Measurements from ENCODE around the gene PLXNA4.

DNA sequence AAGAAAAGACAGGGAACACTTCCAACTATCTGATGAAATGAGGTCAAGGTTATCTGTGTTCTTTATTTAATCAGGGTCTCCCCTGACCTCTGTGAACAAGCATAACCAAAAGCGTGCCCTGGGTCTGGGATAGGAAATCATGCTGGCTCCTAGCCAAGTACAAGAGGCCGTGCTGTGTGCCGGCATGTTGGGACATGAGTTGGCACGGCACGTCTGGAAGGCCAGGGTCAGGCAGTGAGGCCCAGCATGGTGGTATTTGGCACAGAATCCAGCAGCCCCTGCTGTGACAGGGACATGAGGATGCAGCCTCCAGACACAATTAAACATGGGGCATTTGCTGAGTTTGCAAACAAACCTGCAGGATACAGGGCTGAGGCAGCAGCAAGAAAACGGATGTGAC is 320.4 kb downstream of the PLXNA4 start:
- TF ChIP-seq FUS (optimal IDR thresholded peaks at IDR 0.05; ENCODE audit: low read depth, low read length) (no peak), THRAP3 (IDR thresholded peaks at IDR 0.05; ENCODE audit: borderline replicate concordance) (no peak), NFRKB (IDR thresholded peaks at IDR 0.05; ENCODE audit: low read depth) (no peak), EP300 (IDR thresholded peaks at IDR 0.05; ENCODE audit: low read length) (no peak), MAFK (IDR thresholded peaks at IDR 0.05; ENCODE audit: low read length) (no peak), ZBTB7A (IDR thresholded peaks at IDR 0.05; ENCODE audit: borderline replicate concordance, control insufficient read depth, low read depth, low read length) (no peak), SNRNP70 (optimal IDR thresholded peaks at IDR 0.05; ENCODE audit: low read depth, low read length) (no peak), RBFOX2 (IDR thresholded peaks at IDR 0.05; ENCODE audit: low read depth, low read length) (no peak)
- TF ChIP-seq, protein P1, sequence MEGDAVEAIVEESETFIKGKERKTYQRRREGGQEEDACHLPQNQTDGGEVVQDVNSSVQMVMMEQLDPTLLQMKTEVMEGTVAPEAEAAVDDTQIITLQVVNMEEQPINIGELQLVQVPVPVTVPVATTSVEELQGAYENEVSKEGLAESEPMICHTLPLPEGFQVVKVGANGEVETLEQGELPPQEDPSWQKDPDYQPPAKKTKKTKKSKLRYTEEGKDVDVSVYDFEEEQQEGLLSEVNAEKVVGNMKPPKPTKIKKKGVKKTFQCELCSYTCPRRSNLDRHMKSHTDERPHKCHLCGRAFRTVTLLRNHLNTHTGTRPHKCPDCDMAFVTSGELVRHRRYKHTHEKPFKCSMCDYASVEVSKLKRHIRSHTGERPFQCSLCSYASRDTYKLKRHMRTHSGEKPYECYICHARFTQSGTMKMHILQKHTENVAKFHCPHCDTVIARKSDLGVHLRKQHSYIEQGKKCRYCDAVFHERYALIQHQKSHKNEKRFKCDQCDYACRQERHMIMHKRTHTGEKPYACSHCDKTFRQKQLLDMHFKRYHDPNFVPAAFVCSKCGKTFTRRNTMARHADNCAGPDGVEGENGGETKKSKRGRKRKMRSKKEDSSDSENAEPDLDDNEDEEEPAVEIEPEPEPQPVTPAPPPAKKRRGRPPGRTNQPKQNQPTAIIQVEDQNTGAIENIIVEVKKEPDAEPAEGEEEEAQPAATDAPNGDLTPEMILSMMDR (IDR thresholded peaks at IDR 0.05 in 2 of 3, conservative IDR thresholded peaks at IDR 0.05 in 1 of 3; ENCODE audit: insufficient read depth in 2 of 3, low read depth in 1 of 3, low read length in 3 of 3), result no peak
- TF ChIP-seq, protein P2, sequence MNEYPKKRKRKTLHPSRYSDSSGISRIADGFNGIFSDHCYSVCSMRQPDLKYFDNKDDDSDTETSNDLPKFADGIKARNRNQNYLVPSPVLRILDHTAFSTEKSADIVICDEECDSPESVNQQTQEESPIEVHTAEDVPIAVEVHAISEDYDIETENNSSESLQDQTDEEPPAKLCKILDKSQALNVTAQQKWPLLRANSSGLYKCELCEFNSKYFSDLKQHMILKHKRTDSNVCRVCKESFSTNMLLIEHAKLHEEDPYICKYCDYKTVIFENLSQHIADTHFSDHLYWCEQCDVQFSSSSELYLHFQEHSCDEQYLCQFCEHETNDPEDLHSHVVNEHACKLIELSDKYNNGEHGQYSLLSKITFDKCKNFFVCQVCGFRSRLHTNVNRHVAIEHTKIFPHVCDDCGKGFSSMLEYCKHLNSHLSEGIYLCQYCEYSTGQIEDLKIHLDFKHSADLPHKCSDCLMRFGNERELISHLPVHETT (CRISPR knock-in tag; conservative IDR thresholded peaks at IDR 0.05 in 1 of 2, IDR thresholded peaks at IDR 0.05 in 1 of 2), result no peak
